GM12878 (cell line): ENCODE data around the gene ABHD15.

Experiments
- ATF3 ChIP-seq: IDR thresholded peaks from 2 replicates; pipeline ENCODE4 v1.6.1; 2011; ENCODE audit warnings: low read depth, mild to moderate bottlenecking, low read length, moderate library complexity, borderline replicate concordance; ENCODE audit errors: extremely low read depth
- CHD4 ChIP-seq: fragments of 200-600 bp; sonication (generic); IDR thresholded peaks from 2 replicates; pipeline ENCODE4 v1.6.1; 2016; ENCODE audit warnings: mild to moderate bottlenecking
- EP300 ChIP-seq, 2 experiments: fragments of 150-350 bp in 1 of 2; IDR thresholded peaks; 2 replicates each; pipeline ENCODE4 v1.6.1; 2011 to 2012; ENCODE audit warnings: low read depth in 2 of 2, low read length in 2 of 2, borderline replicate concordance in 1 of 2, improper control_type of control experiment in 1 of 2, inconsistent platforms in 1 of 2; ENCODE audit not compliant: control insufficient read depth in 1 of 2
- HDAC2 ChIP-seq: fragments of 200-600 bp; sonication (generic); IDR thresholded peaks from 2 replicates; pipeline ENCODE4 v1.6.1; 2017
- KDM1A ChIP-seq: fragments of 200-600 bp; sonication (generic); IDR thresholded peaks from 2 replicates; pipeline ENCODE4 v1.6.1; 2016; ENCODE audit warnings: borderline replicate concordance
- MXI1 ChIP-seq: fragments of 150-350 bp; IDR thresholded peaks from 2 replicates; pipeline ENCODE4 v1.6.1; 2011; ENCODE audit warnings: low read depth, mild to moderate bottlenecking, inconsistent platforms, low read length, improper control_type of control experiment
- POLR2A ChIP-seq: IDR thresholded peaks from 2 replicates; pipeline ENCODE4 v1.6.1; 2011; ENCODE audit warnings: low read depth, mild to moderate bottlenecking, low read length
- RELB ChIP-seq: fragments of 450-650 bp; IDR thresholded peaks from 2 replicates; pipeline ENCODE4 v1.6.1; 2017; ENCODE audit warnings: low read depth, mild to moderate bottlenecking, moderate library complexity
- YY1 ChIP-seq: IDR thresholded peaks from 2 replicates; pipeline ENCODE4 v1.6.1; 2011; ENCODE audit warnings: low read depth, mild to moderate bottlenecking, low read length
- ZNF592 ChIP-seq: fragments of 450-650 bp; IDR thresholded peaks from 2 replicates; pipeline ENCODE4 v1.6.1; 2017; ENCODE audit warnings: mild to moderate bottlenecking, moderate library complexity
- TF ChIP-seq, protein P1 (sequence below), 3 experiments: IDR thresholded peaks in 2 of 3; conservative IDR thresholded peaks in 1 of 3; 2 replicates each; pipeline ENCODE4 v1.5.1; 2011; ENCODE audit warnings: low read depth in 3 of 3, low read length in 3 of 3, mild to moderate bottlenecking in 3 of 3, control low read depth in 2 of 3, moderate library complexity in 2 of 3, inconsistent platforms in 1 of 3, mixed read lengths in 1 of 3; ENCODE audit not compliant: control insufficient read depth in 2 of 3, insufficient read depth in 1 of 3; ENCODE audit errors: extremely low read depth in 1 of 3

DNA sequence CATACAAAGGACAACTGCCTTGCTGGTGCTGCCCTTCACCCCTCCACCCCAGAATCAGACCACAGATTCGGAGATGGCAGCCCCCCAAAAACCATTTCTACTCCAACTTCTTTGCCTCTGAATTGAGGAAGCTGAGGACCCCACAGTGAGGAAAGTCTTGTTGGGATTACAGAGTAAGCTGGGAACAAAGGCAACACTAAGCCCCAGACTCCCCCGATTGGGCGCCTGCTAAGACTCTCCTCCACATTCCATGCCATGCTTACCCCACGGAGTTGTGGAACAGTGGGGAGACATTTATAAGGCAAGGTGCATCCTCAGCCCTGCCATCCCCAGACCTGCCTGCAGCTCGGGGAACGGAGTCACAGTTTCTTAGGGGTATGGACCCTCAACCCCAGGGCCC is 20.8 kb upstream of the ABHD15 start:
- TF ChIP-seq CHD4: no peak
- TF ChIP-seq POLR2A: no peak
- TF ChIP-seq ZNF592: no peak
- TF ChIP-seq MXI1: no peak
- no peak for TF ChIP-seq RELB
- TF ChIP-seq, protein P1, sequence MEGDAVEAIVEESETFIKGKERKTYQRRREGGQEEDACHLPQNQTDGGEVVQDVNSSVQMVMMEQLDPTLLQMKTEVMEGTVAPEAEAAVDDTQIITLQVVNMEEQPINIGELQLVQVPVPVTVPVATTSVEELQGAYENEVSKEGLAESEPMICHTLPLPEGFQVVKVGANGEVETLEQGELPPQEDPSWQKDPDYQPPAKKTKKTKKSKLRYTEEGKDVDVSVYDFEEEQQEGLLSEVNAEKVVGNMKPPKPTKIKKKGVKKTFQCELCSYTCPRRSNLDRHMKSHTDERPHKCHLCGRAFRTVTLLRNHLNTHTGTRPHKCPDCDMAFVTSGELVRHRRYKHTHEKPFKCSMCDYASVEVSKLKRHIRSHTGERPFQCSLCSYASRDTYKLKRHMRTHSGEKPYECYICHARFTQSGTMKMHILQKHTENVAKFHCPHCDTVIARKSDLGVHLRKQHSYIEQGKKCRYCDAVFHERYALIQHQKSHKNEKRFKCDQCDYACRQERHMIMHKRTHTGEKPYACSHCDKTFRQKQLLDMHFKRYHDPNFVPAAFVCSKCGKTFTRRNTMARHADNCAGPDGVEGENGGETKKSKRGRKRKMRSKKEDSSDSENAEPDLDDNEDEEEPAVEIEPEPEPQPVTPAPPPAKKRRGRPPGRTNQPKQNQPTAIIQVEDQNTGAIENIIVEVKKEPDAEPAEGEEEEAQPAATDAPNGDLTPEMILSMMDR (IDR thresholded peaks at IDR 0.05 in 2 of 3, conservative IDR thresholded peaks at IDR 0.05 in 1 of 3; ENCODE audit: control insufficient read depth in 2 of 3, extremely low read depth in 1 of 3, insufficient read depth in 1 of 3, low read depth in 3 of 3, low read length in 3 of 3): no peak
- no peak for TF ChIP-seq HDAC2
- no peak for TF ChIP-seq KDM1A
- TF ChIP-seq YY1: no peak
- no peak for TF ChIP-seq ATF3
- no peak for TF ChIP-seq EP300 (IDR thresholded peaks at IDR 0.05; ENCODE audit: borderline replicate concordance in 1 of 2, control insufficient read depth in 1 of 2, low read depth in 2 of 2, low read length in 2 of 2)
